ENCODE measurements around the gene ROCK2. TPM values are rescaled to one million over a fixed set of nuclear protein-coding genes. Genes with fewer than 3 reads are reported as not detected.

Gene ROCK2
- total and polyA plus RNA-seq, 9 of the 15 experiments (the other 6 are each of a cell fraction or from before 2014, with no cell fraction given): 4.9 to 30.6 (median 14.3) TPM

DNA sequence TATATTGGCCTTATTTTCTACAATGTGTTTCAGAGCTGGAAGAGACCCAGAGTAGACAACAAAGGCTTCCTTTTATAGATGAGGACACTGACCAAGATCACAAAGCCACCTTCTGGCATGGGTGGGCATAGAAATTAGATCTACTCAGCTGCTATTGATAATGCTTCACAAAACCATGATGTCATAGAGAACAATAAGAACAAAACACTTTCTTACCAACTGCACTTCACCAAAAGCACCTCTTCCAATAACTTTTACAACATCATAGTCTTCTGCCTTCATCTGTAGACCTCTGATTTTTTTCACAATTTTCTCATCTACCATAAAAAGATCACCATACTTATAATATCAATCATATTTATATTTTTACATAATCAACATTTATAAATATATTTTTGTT, 58.1 kb downstream of the ROCK2 start:
- H4K20me1 ChIP-seq (replicated peaks; ENCODE audit: control insufficient read depth, insufficient read depth, low read length): no peaks in the 10 kb centered on the region
- H2AFZ ChIP-seq (ENCODE audit: low read depth, low read length): no peak overlapping the region
- peaks cover 39% of the 10 kb centered on the region for H3K79me2 ChIP-seq (ENCODE audit: control insufficient read depth, insufficient read depth, low read length)
- DNase-seq (ENCODE audit: extremely low read depth in 1 of 4, low spot score in 3 of 4) (no peak), ATAC-seq (no peak), FAIRE-seq (no peak)
- no peak overlapping the region for H3K27ac ChIP-seq (ENCODE audit: extremely low read depth, low read depth, low read length)
- no peak overlapping the region for H3K9ac ChIP-seq (ENCODE audit: insufficient read depth in 1 of 2, low read depth in 2 of 2, low read length in 2 of 2)
- H3K4me2 ChIP-seq (ENCODE audit: insufficient read depth, low read length): no peak overlapping the region
- CTCF ChIA-PET (ENCODE audit: low intra/inter-chr PET ratio): no interaction called here
- intact Hi-C loops (cut with micrococcal nuclease) (no loop called here), in situ Hi-C loops (cut with MboI) (no loop called here)
- BruUV-seq (replicated peaks): no TSS peak
- H3K4me1 ChIP-seq (replicated peaks in 1 of 2; ENCODE audit: control insufficient read depth in 2 of 2, insufficient read depth in 2 of 2, low read length in 2 of 2): no peaks in the 10 kb centered on the region; a peak in 1 of 5 replicates
- H3K9me1 ChIP-seq (ENCODE audit: control insufficient read depth, insufficient read depth, low read length): no peaks in the 10 kb centered on the region
- no peaks in the 10 kb centered on the region for H3K27me3 ChIP-seq (ENCODE audit: control insufficient read depth in 2 of 2, insufficient read depth in 2 of 2, low read length in 2 of 2)
- peaks cover 22% of the 10 kb centered on the region for H3K36me3 ChIP-seq (ENCODE audit: control insufficient read depth, insufficient read depth, low read length)
- no peak for TF ChIP-seq SRF (CRISPR knock-in tag; IDR thresholded peaks at IDR 0.05)
- no peak for TF ChIP-seq SNRNP70 (optimal IDR thresholded peaks at IDR 0.05; ENCODE audit: low read depth, low read length)
- TF ChIP-seq CTBP1 (IDR thresholded peaks at IDR 0.05; ENCODE audit: borderline replicate concordance): no peak
- no peak for TF ChIP-seq GATA2 (CRISPR knock-in tag; IDR thresholded peaks at IDR 0.05)
- TF ChIP-seq RBM22 (IDR thresholded peaks at IDR 0.05; ENCODE audit: low read depth, low read length, poor library complexity, severe bottlenecking): no peak
- TF ChIP-seq, protein P1, sequence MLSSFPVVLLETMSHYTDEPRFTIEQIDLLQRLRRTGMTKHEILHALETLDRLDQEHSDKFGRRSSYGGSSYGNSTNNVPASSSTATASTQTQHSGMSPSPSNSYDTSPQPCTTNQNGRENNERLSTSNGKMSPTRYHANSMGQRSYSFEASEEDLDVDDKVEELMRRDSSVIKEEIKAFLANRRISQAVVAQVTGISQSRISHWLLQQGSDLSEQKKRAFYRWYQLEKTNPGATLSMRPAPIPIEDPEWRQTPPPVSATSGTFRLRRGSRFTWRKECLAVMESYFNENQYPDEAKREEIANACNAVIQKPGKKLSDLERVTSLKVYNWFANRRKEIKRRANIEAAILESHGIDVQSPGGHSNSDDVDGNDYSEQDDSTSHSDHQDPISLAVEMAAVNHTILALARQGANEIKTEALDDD (IDR thresholded peaks at IDR 0.05): no peak
- no peak for TF ChIP-seq FOXP1 (CRISPR knock-in tag; IDR thresholded peaks at IDR 0.05)
- TF ChIP-seq, protein P2, sequence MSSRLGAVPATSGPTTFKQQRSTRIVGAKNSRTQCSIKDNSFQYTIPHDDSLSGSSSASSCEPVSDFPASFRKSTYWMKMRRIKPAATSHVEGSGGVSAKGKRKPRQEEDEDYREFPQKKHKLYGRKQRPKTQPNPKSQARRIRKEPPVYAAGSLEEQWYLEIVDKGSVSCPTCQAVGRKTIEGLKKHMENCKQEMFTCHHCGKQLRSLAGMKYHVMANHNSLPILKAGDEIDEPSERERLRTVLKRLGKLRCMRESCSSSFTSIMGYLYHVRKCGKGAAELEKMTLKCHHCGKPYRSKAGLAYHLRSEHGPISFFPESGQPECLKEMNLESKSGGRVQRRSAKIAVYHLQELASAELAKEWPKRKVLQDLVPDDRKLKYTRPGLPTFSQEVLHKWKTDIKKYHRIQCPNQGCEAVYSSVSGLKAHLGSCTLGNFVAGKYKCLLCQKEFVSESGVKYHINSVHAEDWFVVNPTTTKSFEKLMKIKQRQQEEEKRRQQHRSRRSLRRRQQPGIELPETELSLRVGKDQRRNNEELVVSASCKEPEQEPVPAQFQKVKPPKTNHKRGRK (tag; IDR thresholded peaks at IDR 0.05): no peak
- TF ChIP-seq, protein P3, sequence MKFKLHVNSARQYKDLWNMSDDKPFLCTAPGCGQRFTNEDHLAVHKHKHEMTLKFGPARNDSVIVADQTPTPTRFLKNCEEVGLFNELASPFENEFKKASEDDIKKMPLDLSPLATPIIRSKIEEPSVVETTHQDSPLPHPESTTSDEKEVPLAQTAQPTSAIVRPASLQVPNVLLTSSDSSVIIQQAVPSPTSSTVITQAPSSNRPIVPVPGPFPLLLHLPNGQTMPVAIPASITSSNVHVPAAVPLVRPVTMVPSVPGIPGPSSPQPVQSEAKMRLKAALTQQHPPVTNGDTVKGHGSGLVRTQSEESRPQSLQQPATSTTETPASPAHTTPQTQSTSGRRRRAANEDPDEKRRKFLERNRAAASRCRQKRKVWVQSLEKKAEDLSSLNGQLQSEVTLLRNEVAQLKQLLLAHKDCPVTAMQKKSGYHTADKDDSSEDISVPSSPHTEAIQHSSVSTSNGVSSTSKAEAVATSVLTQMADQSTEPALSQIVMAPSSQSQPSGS (CRISPR knock-in tag; IDR thresholded peaks at IDR 0.05): no peak
- no peak for TF ChIP-seq GABPA (tag; conservative IDR thresholded peaks at IDR 0.05; ENCODE audit: low read depth)
- no peaks in the 10 kb centered on the region for H3K9me3 ChIP-seq (replicated peaks; ENCODE audit: control insufficient read depth, insufficient read depth, low read depth, low read length)
- POLR2A ChIA-PET: no interaction called here
- H3K4me3 ChIP-seq: no peak overlapping the region
